ENCODE data around the gene GARRE1.
"Not testable (repeated sequence)": the region's sequence is repeated elsewhere in the genome, so short reads cannot be mapped to it uniquely, and the experiment has no call there.

GARRE1 gene

GRCh38 chr19:34232566-34233481 is 21.5 kb upstream of the GARRE1 start:
- DNase-seq: no peak

DNA sequence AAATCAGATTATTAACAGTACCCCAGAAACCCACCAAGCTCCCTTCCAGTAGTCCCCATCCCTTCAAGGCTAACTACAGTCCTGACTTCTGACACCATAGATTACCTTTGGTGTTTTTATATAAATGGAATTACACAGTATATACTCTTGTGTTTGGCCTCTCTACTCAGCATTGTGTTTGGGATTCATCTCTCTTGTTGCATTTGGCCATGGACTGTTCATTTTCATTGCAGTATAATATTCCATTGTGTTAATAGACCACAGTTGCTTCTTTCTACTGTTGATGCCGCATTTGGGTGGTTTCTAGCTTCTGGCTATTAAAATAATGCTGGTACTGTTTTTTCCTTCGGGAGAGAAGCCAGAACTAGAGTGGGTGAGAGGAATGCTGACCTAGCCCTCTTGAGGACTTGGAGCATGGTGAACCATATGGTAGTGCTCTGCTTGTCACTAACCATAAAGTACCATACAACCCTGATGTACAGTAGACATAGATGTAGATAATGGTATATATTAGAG is 18.9 kb upstream of the GARRE1 start:
- no peak for DNase-seq

DNA sequence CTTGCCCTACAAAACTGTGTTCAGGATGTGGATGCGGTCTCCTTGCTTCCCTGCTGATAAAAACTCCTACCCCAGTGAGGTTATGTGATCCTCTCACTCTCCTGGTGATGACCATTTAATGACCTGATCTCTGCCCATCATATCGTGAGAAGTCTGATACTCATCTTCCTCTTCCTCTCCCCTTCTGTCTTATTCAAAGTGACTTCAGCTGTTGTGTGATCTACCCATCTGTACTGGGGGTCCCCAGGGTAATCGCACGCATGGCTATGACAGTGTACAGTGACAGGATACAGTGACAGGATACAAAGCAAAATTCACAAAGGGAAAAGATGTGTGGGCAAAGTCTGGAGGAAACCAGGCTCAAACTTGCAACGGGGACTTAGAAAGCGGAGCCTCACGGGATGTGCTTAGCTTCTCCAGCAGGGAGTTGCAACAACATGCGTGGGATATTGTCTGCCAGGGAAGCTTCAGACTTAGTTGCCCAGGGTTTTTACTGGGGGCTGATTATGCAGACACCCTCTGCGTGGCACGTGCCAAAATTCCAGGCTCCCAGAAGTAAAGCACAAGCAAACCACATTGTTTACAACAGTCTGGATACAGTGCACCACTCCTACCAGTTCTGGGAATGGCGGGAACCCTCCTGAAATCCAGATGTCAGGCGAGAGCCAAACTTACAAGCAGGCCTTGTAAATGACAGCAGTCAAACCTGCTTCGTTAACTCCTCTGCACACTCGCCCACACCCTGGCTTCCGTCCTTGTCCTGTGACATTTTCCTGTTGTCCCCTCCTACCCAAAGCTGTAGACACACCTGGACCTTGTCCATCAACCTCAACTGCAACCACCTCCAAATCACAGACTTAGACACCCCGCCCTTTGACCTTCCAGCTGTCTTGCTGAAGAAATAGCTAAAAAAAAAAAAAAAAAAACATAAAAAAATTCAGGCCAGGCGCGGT is 18.0 kb upstream of the GARRE1 start:
- no peak for DNase-seq

DNA sequence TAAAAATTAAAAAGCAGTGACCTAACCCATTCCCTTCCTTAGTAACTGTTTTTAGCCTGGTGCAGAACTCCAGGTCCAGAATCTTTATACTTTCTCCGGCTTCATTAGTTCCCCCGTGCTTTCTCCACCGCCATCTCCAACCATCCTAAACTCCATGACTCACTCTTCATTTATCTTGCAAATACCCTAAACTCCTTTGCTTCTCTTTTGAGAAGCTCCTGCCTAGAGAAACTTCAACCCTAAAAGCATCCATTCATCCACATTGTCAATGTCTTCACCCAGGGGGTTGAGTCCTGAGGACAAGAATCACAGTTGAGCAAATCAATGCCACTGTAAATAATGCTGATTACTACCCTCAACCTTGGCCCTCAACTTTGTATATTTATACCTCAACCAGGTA is 17.1 kb upstream of the GARRE1 start:
- no peak for DNase-seq

DNA sequence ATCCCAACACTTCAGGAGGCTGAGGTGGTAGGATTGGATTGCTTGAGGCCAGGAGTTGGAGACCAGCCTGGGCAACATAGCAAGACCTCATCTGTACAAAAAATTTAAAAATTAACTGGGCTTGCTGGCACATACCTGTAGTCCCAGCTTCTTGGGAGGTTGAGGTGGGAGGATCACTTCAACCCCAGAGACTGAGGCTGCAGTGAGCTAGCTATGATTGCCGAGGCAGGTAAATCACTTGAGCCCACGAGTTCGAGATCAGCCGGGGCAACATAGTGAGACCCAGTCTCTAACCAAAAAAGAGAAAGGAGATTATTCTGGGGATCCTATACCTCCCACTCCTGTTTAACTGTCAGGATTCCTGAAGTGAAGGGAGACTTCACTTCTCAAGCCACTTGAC is 16.4 kb upstream of the GARRE1 start:
- DNase-seq: no peak

- DNase-seq: no peak
Measured at GRCh38 chr19:34241513-34242337, 12.6 kb upstream of the GARRE1 start.

- not testable (repeated sequence) for DNase-seq
Measured at GRCh38 chr19:34243138-34243875, 11.0 kb upstream of the GARRE1 start.

- no peak for DNase-seq
Measured at GRCh38 chr19:34243876-34244578, 10.3 kb upstream of the GARRE1 start.

DNA sequence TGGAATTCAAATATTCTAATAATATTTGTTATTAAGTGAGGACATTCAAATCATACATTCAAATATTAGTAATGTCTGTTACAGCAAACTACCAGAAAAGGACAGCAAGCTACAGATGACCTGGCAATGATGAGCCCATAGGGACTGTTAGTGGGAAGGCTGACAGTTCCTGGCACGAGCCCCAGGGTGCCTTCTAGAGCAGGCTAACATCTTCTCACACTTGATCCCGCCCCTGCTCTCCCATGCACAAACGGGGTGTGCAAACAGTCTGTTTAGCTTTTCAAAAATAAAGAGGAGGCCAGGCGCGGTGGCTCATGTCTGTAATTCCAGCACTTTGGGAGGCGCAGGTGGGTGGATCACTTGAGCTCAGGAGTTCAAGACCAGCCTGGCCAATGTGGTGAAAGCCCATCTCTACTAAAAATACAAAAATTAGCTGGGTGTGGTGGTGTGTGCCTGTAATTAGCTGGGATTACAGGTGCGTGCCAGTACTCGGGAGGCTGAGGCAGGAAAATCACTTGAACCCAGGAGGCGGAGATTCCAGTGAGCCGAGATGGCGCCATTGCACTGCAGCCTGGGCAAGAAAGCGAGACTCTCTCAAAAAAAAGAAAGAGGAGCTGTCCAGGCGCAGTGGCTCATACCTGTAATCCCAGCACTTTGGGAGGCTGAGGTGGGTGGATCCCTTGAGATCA is 9.6 kb upstream of the GARRE1 start:
- DNase-seq: no peak

GRCh38 chr19:34246340-34246739 is 8.0 kb upstream of the GARRE1 start:
- DNase-seq: no peak

- no peak for DNase-seq
Measured at GRCh38 chr19:34248941-34249340, 5.4 kb upstream of the GARRE1 start.

GRCh38 chr19:34253167-34253566 is 1.2 kb upstream of the GARRE1 start:
- DNase-seq: not testable (repeated sequence)

GRCh38 chr19:34253681-34254045 is 691 bp upstream of the GARRE1 start:
- DNase-seq: not testable (repeated sequence)

DNA sequence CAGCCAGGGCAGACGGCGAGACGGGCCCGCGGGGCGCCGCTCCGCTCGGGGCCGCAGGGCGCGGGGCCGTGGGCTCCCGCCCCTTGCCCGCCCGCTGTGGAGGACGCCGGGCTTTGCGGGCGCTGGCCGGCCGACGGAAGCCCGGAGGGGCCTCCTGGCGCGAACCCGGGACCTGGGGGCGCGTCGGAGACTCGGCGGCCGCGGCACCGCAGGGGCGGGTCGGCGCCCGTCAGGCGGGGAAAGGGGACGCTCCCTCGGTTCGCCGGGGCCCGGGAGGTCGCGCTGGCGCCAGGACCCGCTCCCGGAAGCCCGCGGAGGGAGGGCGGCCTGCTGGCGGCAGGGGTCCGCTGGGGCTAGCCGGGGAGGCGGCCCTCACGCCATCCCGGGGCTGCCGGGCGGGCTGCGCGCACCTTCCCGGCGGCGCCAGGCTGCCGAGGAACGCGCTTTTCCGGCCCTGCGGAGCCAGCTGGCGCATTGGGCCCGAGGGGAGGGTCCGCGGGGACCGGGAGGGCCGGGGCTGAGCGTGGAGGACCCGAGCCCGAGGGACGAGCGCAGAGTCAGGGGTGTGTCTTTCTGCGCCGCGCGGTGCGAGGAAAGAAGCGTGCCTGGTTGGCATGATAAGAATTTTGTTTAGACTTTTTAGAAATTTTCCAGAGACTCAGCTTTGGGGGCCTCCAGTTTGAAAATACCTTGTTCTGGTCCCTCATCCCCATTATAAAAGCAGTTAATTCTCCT is 511 bp downstream of the GARRE1 start:
- peak; percentile 34 for DNase-seq

DNA sequence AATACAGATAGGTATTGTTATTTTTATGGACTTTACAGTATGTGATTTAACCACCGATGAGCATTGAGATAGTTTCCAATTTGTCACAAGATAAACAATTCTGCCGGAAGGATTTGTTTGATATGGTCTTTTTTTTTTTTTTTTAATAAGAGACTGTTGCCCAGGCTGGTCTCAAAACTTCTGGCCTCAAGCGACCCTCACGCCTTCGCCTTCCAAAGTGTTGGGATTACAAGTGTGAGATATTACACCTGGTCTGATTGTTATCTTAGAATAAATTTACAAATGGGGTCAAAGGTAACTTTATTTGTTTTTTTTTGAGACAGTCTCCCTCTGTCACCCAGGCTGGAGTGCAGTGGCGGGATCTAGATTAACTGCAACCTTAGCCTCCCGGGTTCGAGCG is 1.2 kb downstream of the GARRE1 start:
- no peak for DNase-seq

DNA sequence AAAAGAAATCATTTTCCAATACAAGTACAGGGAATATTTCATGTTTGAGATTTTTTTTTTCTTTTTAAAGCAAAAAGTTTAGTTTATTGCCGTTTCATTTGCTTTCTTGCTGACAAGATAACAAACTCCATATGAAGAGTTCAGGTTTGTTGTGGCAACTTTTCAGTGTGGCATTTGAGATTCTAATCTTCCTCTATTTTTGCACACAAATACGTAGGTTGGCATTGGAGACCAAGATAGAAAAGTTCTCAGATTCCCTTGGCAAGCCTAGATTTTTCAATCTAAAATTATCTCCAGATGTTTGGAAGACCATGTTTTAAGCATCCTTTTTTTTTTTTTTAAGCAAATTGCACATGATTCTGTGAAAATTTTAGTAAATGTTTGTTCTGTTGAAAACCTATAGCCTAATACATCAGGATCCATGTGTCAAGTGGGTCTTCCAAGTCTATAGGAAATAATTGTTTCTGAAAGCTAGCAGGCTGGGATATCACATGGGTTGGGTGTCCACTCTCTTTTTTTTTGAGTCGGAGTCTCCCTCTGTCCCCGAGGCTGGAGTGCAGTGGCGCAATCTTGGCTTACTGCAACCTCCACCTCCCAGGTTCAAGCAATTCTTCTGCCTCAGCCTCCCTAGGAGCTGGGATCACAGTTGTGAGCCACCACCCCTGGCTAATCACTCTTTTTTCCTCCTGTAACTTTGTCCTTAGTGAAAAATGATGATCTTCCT is 2.6 kb downstream of the GARRE1 start:
- DNase-seq: no peak

- no peak for DNase-seq
Measured at GRCh38 chr19:34257559-34257924, 3.2 kb downstream of the GARRE1 start.

GRCh38 chr19:34259367-34260095 is 5.2 kb downstream of the GARRE1 start:
- DNase-seq: no peak

All from activated CD8-positive, alpha-beta memory T cell treated with anti-CD3 and anti-CD28 coated beads, Interleukin-2, amount 50 U/mL, for 4 hours (primary cell).